HCT116 (cell line): ENCODE results near the gene PLEKHA6. TPM values are rescaled to one million over a fixed set of nuclear protein-coding genes. Genes with fewer than 3 reads are reported as not detected.

Experiments used
- ATAC-seq: fragments of 200-7000 bp; cut with Tn5 transposase; 2 replicates; pipeline ENCODE4 v1.9.1; 2020; ENCODE audit warnings: mild to moderate bottlenecking, moderate library complexity
- BruUV-seq: library from RNA; stranded (reverse); fragments of 400-500 nt; replicated peaks from 2 replicates; lab custom pipeline; 2021; lab: Mats Ljungman, UMichigan
- CTCF ChIA-PET: fragments of 300-600 bp; sonication (Branson Sonifier 250); formaldehyde crosslinking; loops from one replicate; lab custom pipeline; 2021; ENCODE audit warnings: antibody characterized with exemption; lab: Charles Lee
- POLR2A ChIA-PET: fragments of 300-600, 350-600 bp; sonication (Branson Sonifier 250); formaldehyde crosslinking; loops from one replicate; lab custom pipeline; 2021; ENCODE audit warnings: antibody characterized with exemption; lab: Charles Lee
- RAD21 ChIA-PET, 2 experiments: fragments of 300-600 bp; sonication (Branson Sonifier 250); formaldehyde crosslinking; loops; one replicate each; lab custom pipeline; 2023; ENCODE audit warnings: low total read pairs in 2 of 2; ENCODE audit not compliant: uncharacterized antibody in 2 of 2, unreplicated experiment in 2 of 2, low non-redundant PET in 1 of 2; lab: Charles Lee
- DNase-seq: peaks from one replicate; pipeline ENCODE4 v3.0.0-alpha.2; 2010; ENCODE audit warnings: low read depth, low spot score
- H2AFZ ChIP-seq: fragments of 200-600 bp; shearing (Covaris generic), sonication (generic); 2 replicates; pipeline ENCODE4 v1.6.1; 2017; ENCODE audit warnings: low read depth, mixed run types, mixed read lengths, antibody characterized with exemption, low read length; ENCODE audit not compliant: poor library complexity, severe bottlenecking
- H3K27ac ChIP-seq: 2 replicates; pipeline ENCODE4 v1.5.1; 2012; ENCODE audit warnings: low read depth, low read length
- H3K27me3 ChIP-seq: fragments of 200-600 bp; sonication (generic); 2 replicates; pipeline ENCODE4 v1.6.1; 2016; ENCODE audit warnings: mixed run types, low read length, mixed read lengths; ENCODE audit not compliant: insufficient read depth
- H3K36me3 ChIP-seq, 2 experiments: fragments of 200-500 bp in 1 of 2; fragments of 200-600 bp in 1 of 2; sonication (Bioruptor generic) in 1 of 2; sonication (generic) in 1 of 2; 2 replicates each; pipeline versions ENCODE4 v1.5.1 to v1.6.1; 2014 to 2016; ENCODE audit warnings: low read length in 2 of 2, inconsistent platforms in 1 of 2, mixed read lengths in 1 of 2, mixed run types in 1 of 2; ENCODE audit not compliant: insufficient read depth in 2 of 2, control insufficient read depth in 1 of 2
- H3K4me1 ChIP-seq, 2 experiments: fragments of 200-600 bp in 1 of 2; sonication (generic) in 1 of 2; 2 replicates each; pipeline versions ENCODE4 v1.5.1 to v1.6.1; 2012 to 2017; ENCODE audit warnings: low read length in 2 of 2, inconsistent platforms in 1 of 2, mild to moderate bottlenecking in 1 of 2, mixed read lengths in 1 of 2, mixed run types in 1 of 2, moderate library complexity in 1 of 2; ENCODE audit not compliant: insufficient read depth in 2 of 2, control insufficient read depth in 1 of 2
- H3K4me2 ChIP-seq: fragments of 200-600 bp; sonication (generic); 2 replicates; pipeline ENCODE4 v1.6.1; 2017; ENCODE audit warnings: mixed run types, low read length, mixed read lengths
- H3K4me3 ChIP-seq, 2 experiments: fragments of 200-600 bp in 1 of 2; sonication (generic) in 1 of 2; replicated peaks in 1 of 2; 2 replicates each; pipeline ENCODE4 v1.5.1; 2011 to 2016; ENCODE audit warnings: low read length in 2 of 2, control low read depth in 1 of 2, low read depth in 1 of 2, mild to moderate bottlenecking in 1 of 2, mixed read lengths in 1 of 2, mixed run types in 1 of 2
- H3K79me2 ChIP-seq: fragments of 200-600 bp; sonication (generic); 2 replicates; pipeline ENCODE4 v1.6.1; 2017; ENCODE audit warnings: mild to moderate bottlenecking, mixed run types, low read length, moderate library complexity, mixed read lengths; ENCODE audit not compliant: insufficient read depth
- H3K9ac ChIP-seq: fragments of 200-600 bp; sonication (generic); 2 replicates; pipeline ENCODE4 v1.6.1; 2016; ENCODE audit warnings: low read length, mixed read lengths
- H3K9me2 ChIP-seq: fragments of 200-600 bp; sonication (generic), shearing (Covaris generic); 2 replicates; pipeline ENCODE4 v1.6.1; 2017; ENCODE audit warnings: mixed run types, mild to moderate bottlenecking, moderate library complexity; ENCODE audit not compliant: insufficient read depth
- H3K9me3 ChIP-seq, 2 experiments: fragments of 200-500 bp in 1 of 2; fragments of 200-600 bp in 1 of 2; sonication (Bioruptor generic) in 1 of 2; sonication (generic) in 1 of 2; 2 replicates each; pipeline ENCODE4 v1.6.1; 2014 to 2017; ENCODE audit warnings: low read length in 2 of 2, mixed read lengths in 2 of 2, inconsistent platforms in 1 of 2, low read depth in 1 of 2, mild to moderate bottlenecking in 1 of 2, mixed run types in 1 of 2, moderate library complexity in 1 of 2; ENCODE audit not compliant: control insufficient read depth in 1 of 2, insufficient read depth in 1 of 2
- H4K20me1 ChIP-seq: fragments of 200-600 bp; sonication (generic), shearing (Covaris generic); 2 replicates; pipeline ENCODE4 v1.6.1; 2017; ENCODE audit warnings: mixed run types, mild to moderate bottlenecking, moderate library complexity; ENCODE audit not compliant: insufficient read depth
- EGR1 ChIP-seq: IDR thresholded peaks from 2 replicates; pipeline ENCODE4 v1.6.1; 2012; ENCODE audit warnings: low read depth
- ELF1 ChIP-seq: IDR thresholded peaks from 2 replicates; pipeline ENCODE4 v1.6.1; 2012; ENCODE audit warnings: low read depth, borderline replicate concordance
- POLR2AphosphoS5 ChIP-seq: IDR thresholded peaks from 2 replicates; pipeline ENCODE4 v1.6.1; 2011; ENCODE audit warnings: mild to moderate bottlenecking, low read depth, low read length, moderate library complexity
- SIN3A ChIP-seq: IDR thresholded peaks from 2 replicates; pipeline ENCODE4 v1.6.1; 2012; ENCODE audit warnings: low read depth
- TCF7L2 ChIP-seq: IDR thresholded peaks from 2 replicates; pipeline ENCODE4 v1.7.0; 2011; ENCODE audit warnings: borderline replicate concordance, inconsistent platforms; ENCODE audit not compliant: insufficient read depth, insufficient read length; ENCODE audit errors: extremely low read depth
- ZFX ChIP-seq: fragments of 450-650 bp; IDR thresholded peaks from 2 replicates; pipeline ENCODE4 v1.6.1; 2017
- ZNF274 ChIP-seq: fragments of 200-500 bp; sonication (Bioruptor generic); IDR thresholded peaks from 2 replicates; pipeline ENCODE4 v1.6.1; 2014; ENCODE audit warnings: mild to moderate bottlenecking, low read depth, low read length, inconsistent platforms
- intact Hi-C: fragments of 100-400 bp; cut with micrococcal nuclease; formaldehyde crosslinking; loops from 2 replicates; pipeline ENCODE4 v1.10.0; 2022
- total RNA-seq: library from RNA; stranded (reverse); gene quantifications from one replicate; pipeline ENCODE4 v1.2.1, GENCODE V29; 2021; ENCODE audit not compliant: unreplicated experiment
- TF ChIP-seq, protein P1 (sequence below): IDR thresholded peaks from 2 replicates; pipeline ENCODE4 v1.6.1; 2012; ENCODE audit warnings: low read depth

The PLEKHA6 gene
- total RNA-seq, 1 experiment from 2014 or later: 13.1 TPM

- TF ChIP-seq, protein P1, sequence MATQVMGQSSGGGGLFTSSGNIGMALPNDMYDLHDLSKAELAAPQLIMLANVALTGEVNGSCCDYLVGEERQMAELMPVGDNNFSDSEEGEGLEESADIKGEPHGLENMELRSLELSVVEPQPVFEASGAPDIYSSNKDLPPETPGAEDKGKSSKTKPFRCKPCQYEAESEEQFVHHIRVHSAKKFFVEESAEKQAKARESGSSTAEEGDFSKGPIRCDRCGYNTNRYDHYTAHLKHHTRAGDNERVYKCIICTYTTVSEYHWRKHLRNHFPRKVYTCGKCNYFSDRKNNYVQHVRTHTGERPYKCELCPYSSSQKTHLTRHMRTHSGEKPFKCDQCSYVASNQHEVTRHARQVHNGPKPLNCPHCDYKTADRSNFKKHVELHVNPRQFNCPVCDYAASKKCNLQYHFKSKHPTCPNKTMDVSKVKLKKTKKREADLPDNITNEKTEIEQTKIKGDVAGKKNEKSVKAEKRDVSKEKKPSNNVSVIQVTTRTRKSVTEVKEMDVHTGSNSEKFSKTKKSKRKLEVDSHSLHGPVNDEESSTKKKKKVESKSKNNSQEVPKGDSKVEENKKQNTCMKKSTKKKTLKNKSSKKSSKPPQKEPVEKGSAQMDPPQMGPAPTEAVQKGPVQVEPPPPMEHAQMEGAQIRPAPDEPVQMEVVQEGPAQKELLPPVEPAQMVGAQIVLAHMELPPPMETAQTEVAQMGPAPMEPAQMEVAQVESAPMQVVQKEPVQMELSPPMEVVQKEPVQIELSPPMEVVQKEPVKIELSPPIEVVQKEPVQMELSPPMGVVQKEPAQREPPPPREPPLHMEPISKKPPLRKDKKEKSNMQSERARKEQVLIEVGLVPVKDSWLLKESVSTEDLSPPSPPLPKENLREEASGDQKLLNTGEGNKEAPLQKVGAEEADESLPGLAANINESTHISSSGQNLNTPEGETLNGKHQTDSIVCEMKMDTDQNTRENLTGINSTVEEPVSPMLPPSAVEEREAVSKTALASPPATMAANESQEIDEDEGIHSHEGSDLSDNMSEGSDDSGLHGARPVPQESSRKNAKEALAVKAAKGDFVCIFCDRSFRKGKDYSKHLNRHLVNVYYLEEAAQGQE: no peak
- TF ChIP-seq ZFX: no peak
These were observed 161.1 kb downstream of the PLEKHA6 start (continued) for GRCh38 chr1:204198348-204199340.

DNA sequence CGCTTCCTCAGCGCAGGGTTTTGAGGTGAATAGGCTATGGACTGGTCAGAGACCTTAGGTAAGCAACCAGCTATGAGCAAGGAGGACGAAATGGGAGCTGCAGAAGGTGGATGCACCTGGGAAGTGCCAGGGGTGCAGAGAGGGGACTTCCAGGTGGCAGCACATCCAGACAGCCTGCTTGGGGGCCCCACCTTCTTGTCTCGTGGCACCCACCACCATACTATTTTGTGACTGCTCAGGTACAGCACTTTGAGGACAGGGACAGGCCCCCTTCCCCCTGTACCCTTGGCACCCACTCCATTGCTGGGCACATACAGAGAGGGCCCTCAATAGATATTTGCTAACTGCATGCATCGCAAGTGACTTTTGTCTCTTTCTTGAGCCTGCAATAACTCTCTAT is 162.7 kb downstream of the PLEKHA6 start:
- H3K27me3 ChIP-seq: no peaks in the 10 kb centered on the region
- no peak overlapping the region for H3K9ac ChIP-seq
- TF ChIP-seq ZNF274 (no peak), ELF1 (no peak), EGR1 (no peak), POLR2AphosphoS5 (no peak), TCF7L2 (no peak), SIN3A (no peak)
- TF ChIP-seq, protein P1: no peak
- DNase-seq (no peak), ATAC-seq (no peak)
- H3K36me3 ChIP-seq: no peaks in the 10 kb centered on the region
- no peak overlapping the region for H3K4me2 ChIP-seq
- no peak overlapping the region for H3K27ac ChIP-seq
- H3K9me2 ChIP-seq: no peaks in the 10 kb centered on the region
- intact Hi-C loops: no loop called here
- H3K4me3 ChIP-seq: no peak overlapping the region
- no peaks in the 10 kb centered on the region for H3K9me3 ChIP-seq
- ChIA-PET RAD21 (no interaction called here), POLR2A (no interaction called here), CTCF (interaction anchor here (2.0 to 2.7 kb wide), 2 partner anchors 10 to 34 kb away, joined by 28 to 31 read pairs; no protein-coding TSS in a partner anchor)
- peaks cover 13 to 45% of the 10 kb centered on the region in 2 experiments for H3K4me1 ChIP-seq
- H3K79me2 ChIP-seq: no peaks in the 10 kb centered on the region
- BruUV-seq: no TSS peak
- no peaks in the 10 kb centered on the region for H4K20me1 ChIP-seq
- H2AFZ ChIP-seq: no peak overlapping the region
